Measurements from ENCODE around the gene CASP10. TPM values are rescaled to one million over a fixed set of nuclear protein-coding genes. Genes with fewer than 3 reads are reported as not detected.
A peak's percentile ranks its signal among the peaks of the same experiment; 100 is the strongest.

Gene CASP10
- total and polyA plus RNA-seq, 2 donors (not counting 1 experiment from before 2014, with no cell fraction given): 16.0 to 34.3 TPM

GRCh38 chr2:201256082-201256481, 73.1 kb downstream of the CASP10 start:
- ATAC-seq (ENCODE audit: low read depth) (no peak), DNase-seq (no peak)
- H3K4me1 ChIP-seq (ENCODE audit: control insufficient read depth in 2 of 2, insufficient read depth in 2 of 2, low read length in 2 of 2): peaks cover 52 to 85% of the 10 kb centered on the region in 2 donors
- ChIA-PET POLR2A (no interaction called here), CTCF (interaction anchor here (1.2 to 10.9 kb wide), 3 partner anchors 19 to 293 kb away, joined by 3 to 123 read pairs (median 29); partner anchors contain the start of gene ORC2)
- intact Hi-C loops (cut with micrococcal nuclease): loop anchor here (5.0 kb wide), 1 partner anchor 526 kb away; the partner anchor contains the start of gene ALS2
- peaks cover 70% of the 10 kb centered on the region for H3K79me2 ChIP-seq (ENCODE audit: control insufficient read depth, insufficient read depth, low read length)
- Mint-ChIP-seq H3K27ac (peak overlapping the region; percentile 99), H3K4me3 (peak overlapping the region; percentile 87), H3K4me1 (peaks cover 73% of the 10 kb centered on the region), H3K27me3 (no peaks in the 10 kb centered on the region), H3K9me3 (ENCODE audit: insufficient read depth) (no peaks in the 10 kb centered on the region)
- no peaks in the 10 kb centered on the region for H4K20me1 ChIP-seq (ENCODE audit: control insufficient read depth, insufficient read depth, low read length, poor library complexity, severe bottlenecking)
- H3K27me3 ChIP-seq (replicated peaks in 1 of 4; ENCODE audit: control extremely low read depth in 1 of 4, control insufficient read depth in 3 of 4, insufficient read depth in 4 of 4, low read length in 3 of 4): no peaks in the 10 kb centered on the region
- no peaks in the 10 kb centered on the region for H3K9me3 ChIP-seq (ENCODE audit: control extremely low read depth in 1 of 3, control insufficient read depth in 2 of 3, insufficient read depth in 1 of 3, low read length in 2 of 3)
- H2AFZ ChIP-seq (ENCODE audit: insufficient read depth, low read depth, low read length, poor library complexity, severe bottlenecking): no peak overlapping the region
- H3K27ac ChIP-seq (ENCODE audit: low read length in 2 of 2): peak overlapping the region; percentile 97 to 98
- no peak for TF ChIP-seq CTCF (IDR thresholded peaks at IDR 0.05)
- TF ChIP-seq EZH2 (IDR thresholded peaks at IDR 0.05; ENCODE audit: borderline replicate concordance, insufficient read depth, low read depth, low read length, poor library complexity, severe bottlenecking): no peak
- no peak overlapping the region for H3K4me2 ChIP-seq (replicated peaks; ENCODE audit: low read depth, low read length, poor library complexity, severe bottlenecking)
- H3K36me3 ChIP-seq (replicated peaks in 1 of 2; ENCODE audit: control extremely low read depth in 1 of 2, control insufficient read depth in 1 of 2, extremely low read depth in 1 of 2, insufficient read depth in 2 of 2, low read length in 1 of 2): no peaks in the 10 kb centered on the region
- WGBS (ENCODE audit: insufficient coverage): no CpG with 5 or more reads among the region's 3 CpGs
- H3K9ac ChIP-seq (ENCODE audit: low read length): no peak overlapping the region
- H3K4me3 ChIP-seq (ENCODE audit: control extremely low read depth in 1 of 5, extremely low read depth in 1 of 5, insufficient read depth in 1 of 5, low read depth in 2 of 5, low read length in 4 of 5): no peak overlapping the region

GRCh38 chr2:201257381-201257955, 74.5 kb downstream of the CASP10 start:
- ChIA-PET POLR2A (interaction anchor here (0.6 to 1.6 kb wide), 3 partner anchors 21 to 241 kb away, joined by 3 to 5 read pairs (median 5); no protein-coding TSS in a partner anchor), CTCF (interaction anchor here (0.7 to 10.9 kb wide), 6 partner anchors 10 to 294 kb away, joined by 3 to 123 read pairs (median 4); partner anchors contain the start of gene ORC2)
- WGBS (ENCODE audit: insufficient coverage): 2% methylated on average over 8 of the region's 12 CpGs
- intact Hi-C loops (cut with micrococcal nuclease): loop anchor here (5.0 kb wide), 1 partner anchor 525 kb away; the partner anchor contains the start of gene ALS2
- Mint-ChIP-seq H3K4me3 (peak overlapping the region; percentile 87), H3K9me3 (ENCODE audit: insufficient read depth) (no peaks in the 10 kb centered on the region), H3K4me1 (peaks cover 73% of the 10 kb centered on the region), H3K27ac (peak overlapping the region; percentile 99), H3K27me3 (no peaks in the 10 kb centered on the region)
- H3K27me3 ChIP-seq (replicated peaks in 1 of 4; ENCODE audit: control extremely low read depth in 1 of 4, control insufficient read depth in 3 of 4, insufficient read depth in 4 of 4, low read length in 3 of 4): no peaks in the 10 kb centered on the region
- H3K4me3 ChIP-seq (ENCODE audit: control extremely low read depth in 1 of 5, extremely low read depth in 1 of 5, insufficient read depth in 1 of 5, low read depth in 2 of 5, low read length in 4 of 5): peak overlapping the region; percentile 39 to 90 (median 58)
- TF ChIP-seq CTCF (IDR thresholded peaks at IDR 0.05) (peak; percentile 11), EZH2 (IDR thresholded peaks at IDR 0.05; ENCODE audit: borderline replicate concordance, insufficient read depth, low read depth, low read length, poor library complexity, severe bottlenecking) (no peak)
- H3K27ac ChIP-seq (ENCODE audit: low read length in 2 of 2): peak overlapping the region; percentile 97 to 98
- H4K20me1 ChIP-seq (ENCODE audit: control insufficient read depth, insufficient read depth, low read length, poor library complexity, severe bottlenecking): peaks cover 5% of the 10 kb centered on the region
- ATAC-seq (ENCODE audit: low read depth) (peak; percentile 55), DNase-seq (peak; percentile 87)
- no peaks in the 10 kb centered on the region for H3K36me3 ChIP-seq (replicated peaks in 1 of 2; ENCODE audit: control extremely low read depth in 1 of 2, control insufficient read depth in 1 of 2, extremely low read depth in 1 of 2, insufficient read depth in 2 of 2, low read length in 1 of 2)
- H3K9me3 ChIP-seq (ENCODE audit: control extremely low read depth in 1 of 3, control insufficient read depth in 2 of 3, insufficient read depth in 1 of 3, low read length in 2 of 3): no peaks in the 10 kb centered on the region
- H3K4me1 ChIP-seq (ENCODE audit: control insufficient read depth in 2 of 2, insufficient read depth in 2 of 2, low read length in 2 of 2): peaks cover 57 to 85% of the 10 kb centered on the region in 2 donors
- peak overlapping the region; percentile 87 for H3K4me2 ChIP-seq (replicated peaks; ENCODE audit: low read depth, low read length, poor library complexity, severe bottlenecking)
- H3K9ac ChIP-seq (ENCODE audit: low read length): peak overlapping the region; percentile 81
- H3K79me2 ChIP-seq (ENCODE audit: control insufficient read depth, insufficient read depth, low read length): peaks cover 69% of the 10 kb centered on the region
- H2AFZ ChIP-seq (ENCODE audit: insufficient read depth, low read depth, low read length, poor library complexity, severe bottlenecking): peak overlapping the region; percentile 55
